ENCODE data around the gene RNF212. TPM values are rescaled to one million over a fixed set of nuclear protein-coding genes. Genes with fewer than 3 reads are reported as not detected.

RNF212 gene
- polyA plus RNA-seq, 3 donors, result 4.3 to 17.4 (median 4.7) TPM

DNA sequence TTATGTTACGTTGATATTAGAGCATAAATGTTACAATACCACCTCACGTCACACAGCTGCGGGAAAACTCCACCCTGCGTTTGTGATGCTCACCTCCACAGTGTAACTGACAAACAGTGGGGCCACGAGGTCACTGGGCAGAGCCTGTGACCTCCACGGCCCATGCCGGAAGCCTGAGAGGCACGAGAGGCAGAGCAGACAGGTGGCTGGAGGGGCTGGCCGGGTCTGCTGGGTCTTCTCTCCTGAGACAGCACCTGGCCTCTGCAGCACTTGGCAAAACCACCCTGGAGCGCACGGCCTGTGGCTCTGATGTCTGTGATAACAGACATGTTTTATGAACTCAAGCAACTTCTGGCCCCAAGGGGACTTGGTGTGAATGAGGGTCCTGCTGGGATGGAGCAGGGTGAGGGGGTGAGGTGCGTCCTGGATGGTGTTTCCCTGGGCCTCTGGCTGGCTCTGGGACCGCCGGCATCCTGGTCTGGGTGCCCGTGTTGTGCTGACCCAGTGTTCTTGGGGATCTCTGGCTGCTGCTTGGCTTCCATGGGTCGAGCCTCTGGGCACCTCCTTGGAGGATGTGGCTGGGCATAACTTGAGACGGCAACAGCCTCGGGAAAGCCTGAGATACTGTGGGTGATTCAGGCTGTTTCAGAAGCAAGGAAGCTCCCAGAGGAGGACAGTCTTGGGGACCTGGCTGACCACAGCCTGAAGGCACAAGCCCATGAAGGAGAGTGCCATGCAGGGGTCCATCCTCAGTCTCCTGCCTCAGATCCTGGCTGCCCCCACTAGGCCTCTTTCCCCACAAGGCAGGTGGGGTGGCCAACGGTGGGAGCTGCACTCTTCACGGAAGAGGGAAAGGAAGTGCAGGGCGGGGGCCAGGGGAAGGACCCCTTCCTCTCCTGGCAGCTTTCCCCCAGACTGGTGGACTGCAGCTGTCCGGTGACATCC, 19.7 kb downstream of the RNF212 start:
- 65 to 76% (median 74%) methylated on average over 21 to 22 of the region's 22 CpGs for WGBS, 3 donors
- H3K27ac ChIP-seq (ENCODE audit: low read depth, low read length), result no peak overlapping the region

DNA sequence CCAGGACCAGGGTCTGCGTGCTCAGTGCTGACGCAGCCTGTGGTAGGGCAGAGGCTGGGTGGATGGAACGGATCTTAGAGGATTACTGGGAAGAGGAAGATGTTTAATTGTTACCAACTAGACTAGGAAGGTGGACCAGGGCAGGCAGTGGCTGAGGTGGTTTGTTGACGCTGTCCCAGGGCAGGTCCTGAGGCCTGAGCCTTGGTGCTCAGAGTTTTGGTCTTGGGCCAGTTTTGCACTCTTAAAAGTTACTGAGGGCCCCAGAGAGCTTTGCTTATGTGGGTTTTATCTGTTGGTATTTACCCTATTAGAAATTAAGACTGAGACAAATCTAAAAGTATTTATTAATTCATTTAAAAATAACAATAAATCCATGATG, 20.4 kb downstream of the RNF212 start:
- H3K27ac ChIP-seq (ENCODE audit: low read depth, low read length), result no peak overlapping the region
- 91 to 97% (median 91%) methylated on average over 2 to 4 of the region's 4 CpGs for WGBS, 3 donors

DNA sequence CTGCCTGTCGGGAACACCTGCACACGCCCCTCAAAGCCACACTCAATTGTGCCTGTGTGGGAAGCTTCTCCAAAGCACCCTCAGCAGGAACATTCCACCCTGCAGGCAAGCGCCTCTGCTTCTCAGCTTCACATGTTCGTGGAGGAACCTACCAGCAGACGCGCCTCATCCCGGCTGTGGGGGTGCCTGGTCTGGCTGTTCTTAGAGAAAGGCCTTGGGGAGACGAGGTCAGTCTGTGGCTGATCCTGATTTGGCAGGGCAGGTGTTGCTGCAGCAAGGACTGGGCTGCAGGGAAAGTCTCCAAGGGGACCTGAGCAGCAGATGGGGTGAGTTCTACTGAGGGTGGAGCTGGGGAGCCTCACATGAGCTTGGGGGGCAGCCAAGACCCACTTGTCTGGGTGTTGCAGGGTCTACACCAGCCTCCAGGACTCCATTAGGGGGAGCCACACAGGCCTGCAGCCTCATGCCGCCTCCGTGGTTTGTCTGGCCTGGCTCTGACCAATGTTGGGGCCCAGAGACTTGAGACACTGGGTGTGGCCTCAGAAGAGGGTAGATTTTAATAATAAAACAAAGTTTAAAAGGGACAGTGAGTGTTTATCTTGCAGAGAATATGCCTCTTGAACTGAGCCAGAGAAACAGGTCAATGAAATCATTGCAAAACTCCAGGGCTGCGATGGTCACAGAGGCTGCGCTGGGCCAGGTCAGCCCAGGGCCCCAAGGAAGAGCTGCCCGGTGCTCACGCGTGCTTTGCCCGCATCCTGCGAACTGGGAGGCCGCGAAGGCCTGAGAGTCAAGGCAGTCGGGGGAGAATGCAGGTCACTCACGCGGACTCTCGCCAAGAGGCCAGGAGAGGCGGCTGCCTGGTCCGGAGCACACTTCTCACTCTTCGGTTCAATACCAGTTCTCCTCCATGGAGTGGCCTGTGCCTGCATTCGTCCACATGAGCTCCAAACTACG, 21.1 kb downstream of the RNF212 start:
- 78 to 90% (median 89%) methylated on average over 28 of the region's 28 CpGs for WGBS, 3 donors
- no peak overlapping the region for H3K27ac ChIP-seq (ENCODE audit: low read depth, low read length)

DNA sequence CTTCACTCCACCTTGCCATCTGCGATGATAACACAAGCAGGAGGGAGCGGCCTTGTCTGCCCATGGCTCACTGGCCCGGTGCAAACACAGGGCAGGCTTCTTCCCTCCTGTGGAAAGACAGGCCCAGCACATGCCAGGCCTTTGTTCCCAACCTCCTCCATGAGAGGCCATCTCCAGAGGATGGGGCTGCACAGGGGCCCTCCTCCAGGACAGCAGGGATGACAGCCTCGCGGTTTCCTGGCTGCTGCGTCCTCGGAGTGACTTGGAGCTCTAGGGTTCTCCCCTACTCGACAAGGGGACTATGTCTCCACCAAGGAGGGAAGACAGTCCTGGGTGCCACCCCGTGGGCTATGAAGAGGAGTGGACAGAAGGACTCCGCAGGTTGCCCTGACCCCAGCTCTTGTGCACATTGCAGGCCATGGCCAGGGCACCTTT, 21.8 kb downstream of the RNF212 start:
- no peak overlapping the region for H3K27ac ChIP-seq (ENCODE audit: low read depth, low read length)
- 92 to 96% (median 93%) methylated on average over 10 of the region's 10 CpGs for WGBS, 3 donors

DNA sequence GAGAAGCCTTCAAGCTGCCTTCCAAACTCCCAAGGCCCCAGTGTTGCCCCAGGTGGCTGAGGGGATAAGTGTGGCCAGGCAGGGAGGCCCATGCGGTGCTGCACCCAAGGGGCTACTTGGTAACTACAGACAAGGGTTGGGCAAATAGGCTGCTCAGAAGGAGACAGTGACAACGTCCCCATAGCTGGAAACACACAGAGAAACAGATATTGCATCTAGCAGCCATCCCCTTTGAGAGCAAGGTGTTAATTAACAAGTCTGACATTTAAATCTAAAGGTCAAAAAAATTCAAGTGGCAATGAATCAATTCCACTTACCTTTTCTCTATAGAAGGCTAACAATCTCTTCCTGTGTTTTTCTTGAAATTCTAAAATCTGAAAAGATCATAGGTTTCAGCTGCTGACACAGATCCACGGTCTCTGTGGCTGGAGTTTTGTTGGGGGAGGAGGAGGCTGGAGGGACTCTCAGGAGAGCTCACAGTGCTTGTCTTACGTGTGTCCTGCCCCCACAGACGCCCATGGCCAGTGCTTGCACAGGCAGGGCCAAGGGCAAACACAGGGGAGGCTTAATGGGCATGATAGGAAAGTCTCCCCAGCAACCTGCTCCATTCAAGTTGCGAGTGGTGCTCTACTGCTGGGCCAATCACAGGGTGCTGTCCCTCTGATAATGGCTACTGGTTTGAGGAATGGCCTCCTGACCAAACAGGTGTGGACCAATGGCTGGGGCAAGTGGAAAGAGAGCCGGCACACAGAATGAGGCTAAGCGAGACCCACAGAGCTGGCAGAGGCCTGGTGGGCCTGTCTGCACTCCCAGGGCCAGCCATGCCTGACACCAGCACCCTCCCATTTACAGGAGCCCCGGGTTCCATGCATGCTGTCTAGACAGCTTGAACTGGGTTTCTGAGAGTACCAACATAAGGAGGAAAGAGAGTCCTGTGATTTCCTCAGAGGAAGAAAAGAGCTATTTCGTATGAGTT, 22.6 kb downstream of the RNF212 start:
- H3K27ac ChIP-seq (ENCODE audit: low read depth, low read length), result no peak overlapping the region
- 85 to 88% (median 86%) methylated on average over 10 of the region's 10 CpGs for WGBS, 3 donors

DNA sequence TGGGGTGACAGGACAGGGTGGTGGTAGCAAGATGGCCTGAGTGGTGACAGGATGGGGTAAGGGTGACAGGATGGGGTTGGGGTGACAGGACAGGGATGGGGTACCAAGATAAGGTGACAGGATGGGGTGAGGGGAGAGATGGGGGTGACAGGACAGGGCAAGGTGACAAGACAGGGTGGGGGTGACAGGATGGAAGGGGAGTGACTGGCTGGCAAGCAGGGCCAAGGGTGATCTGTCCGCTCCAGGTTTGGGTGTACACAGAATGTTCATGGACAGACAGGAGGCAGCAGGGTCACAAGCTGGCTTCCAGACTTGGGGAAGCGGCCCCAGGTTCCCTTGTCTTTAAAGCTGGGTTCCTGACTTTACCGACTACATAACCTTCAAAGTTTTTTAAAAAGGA, 23.3 kb downstream of the RNF212 start:
- no peak overlapping the region for H3K27ac ChIP-seq (ENCODE audit: low read depth, low read length)
- WGBS, 3 donors, result 92 to 97% (median 93%) methylated on average over 3 of the region's 3 CpGs

DNA sequence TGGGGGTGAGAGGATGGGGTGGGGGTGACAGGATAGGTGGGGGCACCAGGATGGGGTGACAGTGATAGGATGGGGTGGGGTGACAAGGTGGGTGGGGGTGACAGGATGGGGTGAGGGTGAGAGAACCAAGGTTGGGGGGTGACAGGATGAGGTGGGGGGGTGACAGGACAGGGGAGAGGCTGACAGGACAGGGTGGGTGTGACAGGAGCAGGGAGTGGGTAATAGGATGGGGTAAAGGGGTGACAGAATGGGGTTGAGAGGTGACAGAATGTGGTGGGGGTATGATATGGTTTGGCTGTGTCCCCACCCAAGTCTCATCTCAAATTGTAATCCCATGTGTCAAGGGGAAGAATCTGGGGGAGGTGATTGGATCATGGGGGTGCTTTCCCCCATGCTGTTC, 26.0 kb downstream of the RNF212 start:
- H3K27ac ChIP-seq (ENCODE audit: low read depth, low read length), result no peak overlapping the region

DNA sequence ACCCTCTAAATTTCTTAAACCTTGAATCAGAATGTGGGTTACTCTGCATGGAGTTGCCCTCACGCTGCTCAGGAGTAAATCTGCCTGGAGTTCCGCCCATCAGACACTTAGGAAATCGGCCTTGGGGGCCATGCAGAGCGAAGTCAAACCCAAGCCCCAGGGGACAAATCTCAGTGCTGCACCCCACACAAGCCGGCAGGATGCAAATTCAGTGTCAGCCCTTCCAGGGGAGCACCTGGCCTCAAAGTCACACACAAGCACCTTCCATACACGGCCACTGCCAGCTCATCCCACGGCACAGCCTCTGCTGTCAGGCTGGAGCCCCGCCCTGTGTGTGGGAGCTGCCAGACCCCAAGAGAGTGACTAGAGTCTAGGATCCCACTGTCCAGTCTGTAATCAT, 27.4 kb downstream of the RNF212 start:
- no peak overlapping the region for H3K27ac ChIP-seq (ENCODE audit: low read depth, low read length)
- 66 to 74% (median 69%) methylated on average over 8 of the region's 8 CpGs for WGBS, 3 donors

DNA sequence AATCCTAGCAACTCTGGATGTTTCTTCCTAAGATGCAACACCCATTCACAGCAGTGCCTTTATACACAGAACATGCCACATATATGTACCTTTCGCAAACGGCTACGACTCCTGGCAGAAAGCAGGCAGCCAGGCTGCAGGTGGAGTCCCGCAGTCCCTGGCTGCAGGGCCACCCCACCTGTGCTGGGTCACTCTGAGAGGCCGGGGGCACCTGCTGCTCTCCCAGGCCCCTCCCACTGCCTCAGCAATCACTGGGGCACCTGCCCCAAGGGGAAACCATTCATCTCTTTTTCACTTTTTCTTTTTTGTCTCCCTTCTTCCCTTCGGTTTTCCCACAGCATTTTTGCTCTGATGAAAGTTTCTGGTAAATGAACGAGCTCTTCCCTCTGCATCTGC, 28.0 kb downstream of the RNF212 start:
- no peak overlapping the region for H3K27ac ChIP-seq (ENCODE audit: low read depth, low read length)
- WGBS, 3 donors, result 73 to 88% (median 82%) methylated on average over 7 of the region's 7 CpGs

DNA sequence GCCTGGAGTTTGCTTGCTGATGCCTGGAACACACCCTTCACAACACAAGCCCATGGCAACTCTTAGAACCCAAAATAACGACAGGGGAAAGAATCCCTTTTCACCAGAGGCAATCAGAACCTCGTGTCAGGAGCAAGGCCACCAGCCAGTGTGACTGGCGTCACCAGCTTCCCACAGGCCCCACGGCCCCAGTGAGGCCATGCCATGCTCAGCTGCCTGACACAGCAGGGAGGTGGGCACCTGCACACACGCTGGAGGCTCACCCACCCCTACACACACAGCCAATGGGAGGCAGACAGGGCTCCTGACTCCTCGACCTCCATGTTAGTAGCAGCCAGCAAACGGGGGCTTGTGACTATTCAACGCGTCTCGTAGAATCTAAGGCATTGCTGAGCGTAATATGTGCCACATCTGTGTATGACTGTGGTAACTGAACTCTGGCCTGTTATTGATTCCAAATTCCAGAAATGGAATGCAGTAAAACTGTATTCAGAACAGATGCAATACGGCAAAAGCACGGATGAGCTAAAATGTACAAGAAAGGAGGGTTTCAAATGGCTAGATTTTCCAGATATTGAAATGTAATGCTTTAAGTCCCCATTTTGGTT, 28.5 kb downstream of the RNF212 start:
- 64 to 81% (median 79%) methylated on average over 13 of the region's 13 CpGs for WGBS, 3 donors
- no peak overlapping the region for H3K27ac ChIP-seq (ENCODE audit: low read depth, low read length)

DNA sequence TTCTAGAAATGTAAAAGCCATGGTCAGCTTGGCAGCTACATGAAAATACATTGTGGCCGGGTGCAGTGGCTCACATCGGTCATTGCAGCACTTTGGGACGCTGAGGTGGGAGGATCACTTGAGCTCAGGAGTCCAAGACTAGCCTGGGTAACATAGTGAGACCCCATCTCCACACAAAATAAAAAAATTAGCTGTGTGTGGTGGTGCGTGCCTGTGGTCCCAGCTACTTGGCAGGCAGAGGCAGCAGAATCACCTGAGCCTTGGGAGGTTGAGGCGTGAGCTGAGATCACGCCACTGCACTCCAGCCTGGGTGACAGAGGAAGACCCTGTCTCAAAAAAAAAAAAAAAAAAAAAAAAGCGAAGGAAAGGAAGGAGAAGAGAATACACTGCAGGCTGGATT, 29.0 kb downstream of the RNF212 start:
- 81 to 89% (median 83%) methylated on average over 6 to 7 of the region's 7 CpGs for WGBS, 3 donors
- no peak overlapping the region for H3K27ac ChIP-seq (ENCODE audit: low read depth, low read length)

DNA sequence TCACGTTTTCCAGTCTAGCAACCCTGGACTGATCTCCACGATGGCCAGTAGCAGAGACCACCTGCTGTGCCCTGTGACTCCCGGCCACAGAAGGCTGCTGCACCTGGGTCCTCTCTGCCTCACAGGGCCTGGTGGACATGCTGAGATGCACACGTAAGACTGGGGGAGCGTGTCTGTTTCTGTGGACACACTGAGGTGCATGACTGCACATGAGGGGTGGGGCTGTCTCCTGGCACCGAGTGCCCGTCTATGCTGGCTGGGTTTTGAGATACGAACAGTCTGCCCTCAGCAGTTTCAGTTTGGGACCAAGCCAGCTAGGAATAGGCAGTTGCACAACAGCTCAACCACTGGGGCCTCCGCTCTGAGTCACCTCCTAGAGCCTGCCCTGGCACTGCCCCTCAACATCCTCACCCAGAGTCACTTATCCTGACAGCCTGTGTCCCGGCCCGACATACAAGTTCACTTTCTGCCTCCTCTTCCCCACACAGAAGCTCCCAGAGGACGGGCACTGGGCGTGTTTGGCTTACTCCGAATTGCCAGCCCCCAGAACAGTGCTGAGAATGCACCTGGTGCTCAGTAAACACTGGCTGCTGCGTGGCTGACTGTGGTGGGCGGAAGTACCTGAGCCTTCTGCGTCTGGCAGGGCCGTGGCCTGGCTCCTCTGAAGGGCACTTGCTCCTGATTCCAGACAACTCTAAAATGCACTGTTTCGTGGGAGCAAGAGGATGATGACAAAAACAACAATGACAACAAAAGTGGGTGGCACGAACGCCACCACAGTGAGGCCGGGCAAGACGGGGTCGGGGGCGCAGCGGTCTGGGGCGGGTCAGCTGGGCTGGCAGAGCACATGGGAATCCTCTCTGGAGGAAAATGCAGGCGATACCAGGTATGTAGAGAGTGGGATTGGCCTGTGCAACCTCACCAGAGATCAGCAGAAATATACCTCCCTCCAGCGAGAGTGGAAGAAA, 30.9 kb downstream of the RNF212 start:
- H3K27ac ChIP-seq (ENCODE audit: low read depth, low read length), result no peak overlapping the region
- 51 to 67% (median 62%) methylated on average over 29 of the region's 29 CpGs for WGBS, 3 donors

DNA sequence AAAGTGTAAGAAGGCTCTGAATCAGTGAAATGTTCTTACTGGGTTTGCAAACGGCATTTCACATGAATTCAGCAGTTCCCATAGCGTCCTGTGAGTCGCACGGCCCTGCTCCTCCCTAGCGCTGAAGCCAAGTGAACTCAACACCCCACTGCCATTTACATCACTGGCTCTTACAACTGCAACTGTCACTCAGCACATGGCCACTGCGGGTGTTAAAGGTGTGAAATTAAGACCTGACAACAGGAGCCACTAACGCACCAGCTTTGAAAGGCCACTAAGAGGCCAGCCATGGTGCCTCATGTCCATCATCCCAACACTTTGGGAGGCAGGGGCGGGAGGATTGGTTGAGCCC, 31.7 kb downstream of the RNF212 start:
- WGBS, 3 donors, result 76 to 85% (median 78%) methylated on average over 8 of the region's 8 CpGs
- no peak overlapping the region for H3K27ac ChIP-seq (ENCODE audit: low read depth, low read length)

DNA sequence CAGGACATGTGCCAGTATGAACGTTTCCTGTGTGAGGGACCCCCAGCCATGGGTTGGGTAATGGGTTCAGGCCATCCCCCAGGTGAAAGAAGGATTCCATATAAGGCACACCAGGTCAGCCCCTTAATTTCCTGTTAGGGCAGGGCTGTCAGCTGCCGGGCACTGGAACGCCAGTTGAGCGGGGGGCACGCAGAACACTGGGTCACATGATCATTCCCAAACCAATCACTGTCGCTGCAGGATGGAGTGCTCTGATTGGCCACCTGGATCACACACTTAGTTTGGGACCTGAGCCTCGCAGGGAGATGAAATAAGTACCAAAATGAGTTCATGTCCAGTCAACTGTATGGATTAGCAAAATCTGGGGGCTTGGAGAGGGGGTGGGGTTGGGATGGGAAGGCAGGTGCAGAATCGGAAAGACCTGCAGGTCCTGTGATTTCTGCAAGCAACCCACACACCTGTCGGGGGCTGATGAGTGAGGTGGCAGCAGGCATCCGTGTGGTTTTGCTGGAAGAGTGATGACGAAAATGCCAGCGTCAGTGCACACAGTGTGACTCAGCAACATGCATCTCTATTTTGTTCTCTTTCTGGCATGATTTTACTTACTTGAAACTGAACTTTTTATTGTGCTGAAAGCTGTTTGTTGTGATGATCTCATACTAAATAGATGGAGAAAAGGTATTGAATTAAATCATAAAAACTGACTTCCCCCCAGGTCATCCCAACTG, 32.2 kb downstream of the RNF212 start:
- no peak overlapping the region for H3K27ac ChIP-seq (ENCODE audit: low read depth, low read length)
- WGBS, 3 donors, result 53 to 80% (median 59%) methylated on average over 12 of the region's 12 CpGs

DNA sequence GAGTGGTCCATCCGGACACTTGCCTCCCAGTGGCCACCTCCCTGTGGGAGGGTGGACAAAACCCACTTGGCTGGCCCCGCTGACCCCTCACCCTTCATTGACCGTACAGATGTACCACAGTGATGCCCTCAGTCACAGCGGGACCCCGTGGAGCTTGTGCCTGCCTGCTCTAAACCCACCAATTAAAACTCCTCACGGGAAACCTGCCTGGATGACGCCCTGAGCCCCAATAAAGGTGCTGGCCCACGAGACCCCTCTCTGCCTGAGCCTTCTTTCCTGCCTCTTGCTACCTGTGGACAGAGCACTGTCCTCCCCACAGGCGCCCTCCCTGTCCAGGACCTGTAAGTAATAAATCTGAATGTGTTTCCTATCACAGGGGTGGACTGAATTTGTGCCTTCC, 32.9 kb downstream of the RNF212 start:
- 78 to 93% (median 88%) methylated on average over 9 of the region's 9 CpGs for WGBS, 3 donors
- no peak overlapping the region for H3K27ac ChIP-seq (ENCODE audit: low read depth, low read length)

DNA sequence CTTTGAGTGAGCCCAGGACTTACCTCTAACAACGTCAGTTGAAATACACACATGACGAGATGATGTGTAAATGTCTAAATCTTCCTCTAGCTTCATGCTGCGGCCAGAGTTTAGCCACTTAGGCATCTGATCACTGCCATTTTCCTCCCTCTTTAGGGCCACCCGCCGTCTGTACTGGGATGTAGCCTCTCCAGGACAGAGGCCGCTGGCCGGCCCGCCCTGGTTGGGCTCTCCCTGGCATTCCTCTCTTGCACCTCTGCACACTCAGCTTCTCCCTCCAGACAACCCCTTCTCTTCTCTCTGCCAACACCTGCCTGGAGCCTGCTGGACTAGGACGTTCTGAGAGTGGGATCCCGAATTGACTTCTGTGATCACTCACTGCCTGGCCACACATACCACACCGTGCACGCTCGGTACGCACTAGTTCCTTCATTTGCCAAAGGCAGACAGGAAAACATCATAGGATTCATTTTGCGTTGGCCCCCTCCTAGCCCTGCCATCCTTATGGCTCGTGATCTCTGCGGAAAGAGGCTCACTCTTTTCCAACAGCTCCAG, 33.6 kb downstream of the RNF212 start:
- 85 to 91% (median 90%) methylated on average over 17 of the region's 17 CpGs for WGBS, 3 donors
- no peak overlapping the region for H3K27ac ChIP-seq (ENCODE audit: low read depth, low read length)
